ENCODE data around the gene LILRB1. TPM values are rescaled to one million over a fixed set of nuclear protein-coding genes. Genes with fewer than 3 reads are reported as not detected.
"Not testable (repeated sequence)": the region's sequence is repeated elsewhere in the genome, so short reads cannot be mapped to it uniquely, and the experiment has no call there.

Gene LILRB1
- total RNA-seq, 1 donor from 2014 or later: not detected

- Mint-ChIP-seq H3K4me3 (ENCODE audit: unreplicated experiment) (no peak overlapping the region), H3K27me3 (ENCODE audit: low read depth, unreplicated experiment) (no peaks in the 10 kb centered on the region), H3K4me1 (ENCODE audit: low read depth, unreplicated experiment) (no peaks in the 10 kb centered on the region), H3K27ac (ENCODE audit: unreplicated experiment) (no peak overlapping the region), H3K36me3 (ENCODE audit: low read depth, unreplicated experiment) (no peaks in the 10 kb centered on the region), H3K9me3 (ENCODE audit: unreplicated experiment) (peaks cover 14% of the 10 kb centered on the region)
- Histone ChIP-seq H4K20me1 (ENCODE audit: insufficient read depth, low read length) (no peaks in the 10 kb centered on the region), H3K4me2 (ENCODE audit: low read length) (no peak overlapping the region), H3K36me3 (ENCODE audit: insufficient read depth, low read length) (no peaks in the 10 kb centered on the region), H3K4me3 (ENCODE audit: insufficient read depth, low read depth, low read length) (no peak overlapping the region), H3K79me2 (ENCODE audit: insufficient read depth, low read length) (no peaks in the 10 kb centered on the region), H3K9ac (ENCODE audit: low read length) (no peak overlapping the region), H2AFZ (ENCODE audit: low read depth, low read length) (no peak overlapping the region), H3K9me3 (ENCODE audit: insufficient read depth, low read depth, low read length) (peaks cover 3% of the 10 kb centered on the region), H3K27me3 (ENCODE audit: insufficient read depth, low read length) (no peaks in the 10 kb centered on the region), H3K4me1 (ENCODE audit: insufficient read depth, low read length) (no peaks in the 10 kb centered on the region), H3K27ac (ENCODE audit: low read depth, low read length) (no peak overlapping the region)
- no peak for FAIRE-seq
- TF ChIP-seq CTCF (IDR thresholded peaks at IDR 0.05; ENCODE audit: insufficient read depth, low read depth, low read length) (no peak), EZH2 (IDR thresholded peaks at IDR 0.05; ENCODE audit: insufficient read depth, low read length) (no peak)
- DNase-seq (ENCODE audit: low read depth): no peak
These were observed 9.8 kb upstream of the LILRB1 start for GRCh38 chr19:54620464-54620863.

DNA sequence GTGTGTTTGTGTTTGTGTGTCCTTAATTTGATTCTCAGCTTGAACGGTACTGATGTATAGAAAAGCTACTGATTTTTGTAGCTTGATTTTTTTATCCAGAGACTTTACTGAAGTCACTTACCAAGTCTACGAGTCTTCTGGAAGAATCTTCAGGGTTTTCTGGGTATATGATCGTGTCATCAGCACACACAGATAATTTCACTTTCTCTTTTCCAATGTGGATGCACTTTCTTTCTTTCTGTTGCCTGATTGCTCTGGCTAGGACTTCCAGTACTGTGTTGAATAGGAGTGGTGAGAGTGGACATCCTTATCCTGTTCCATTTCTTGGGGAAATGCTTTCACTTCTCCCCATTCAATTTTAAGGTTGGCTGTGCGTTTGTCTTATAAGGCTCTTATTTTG is 7.9 kb upstream of the LILRB1 start:
- Histone ChIP-seq H3K4me3 (ENCODE audit: insufficient read depth, low read depth, low read length) (no peak overlapping the region), H3K27ac (ENCODE audit: low read depth, low read length) (no peak overlapping the region), H3K4me1 (ENCODE audit: insufficient read depth, low read length) (no peaks in the 10 kb centered on the region), H3K79me2 (ENCODE audit: insufficient read depth, low read length) (no peaks in the 10 kb centered on the region), H3K36me3 (ENCODE audit: insufficient read depth, low read length) (no peaks in the 10 kb centered on the region), H3K4me2 (ENCODE audit: low read length) (no peak overlapping the region), H2AFZ (ENCODE audit: low read depth, low read length) (no peak overlapping the region), H3K9ac (ENCODE audit: low read length) (no peak overlapping the region), H4K20me1 (ENCODE audit: insufficient read depth, low read length) (no peaks in the 10 kb centered on the region), H3K9me3 (ENCODE audit: insufficient read depth, low read depth, low read length) (peaks cover 6% of the 10 kb centered on the region), H3K27me3 (ENCODE audit: insufficient read depth, low read length) (no peaks in the 10 kb centered on the region)
- Mint-ChIP-seq H3K4me1 (ENCODE audit: low read depth, unreplicated experiment) (no peaks in the 10 kb centered on the region), H3K36me3 (ENCODE audit: low read depth, unreplicated experiment) (no peaks in the 10 kb centered on the region), H3K4me3 (ENCODE audit: unreplicated experiment) (no peak overlapping the region), H3K27ac (ENCODE audit: unreplicated experiment) (no peak overlapping the region), H3K27me3 (ENCODE audit: low read depth, unreplicated experiment) (no peaks in the 10 kb centered on the region), H3K9me3 (ENCODE audit: unreplicated experiment) (peaks cover 11% of the 10 kb centered on the region)
- FAIRE-seq (no peak), DNase-seq (ENCODE audit: low read depth) (no peak)
- TF ChIP-seq CTCF (IDR thresholded peaks at IDR 0.05; ENCODE audit: insufficient read depth, low read depth, low read length): no peak
- no peak for TF ChIP-seq EZH2 (IDR thresholded peaks at IDR 0.05; ENCODE audit: insufficient read depth, low read length)

DNA sequence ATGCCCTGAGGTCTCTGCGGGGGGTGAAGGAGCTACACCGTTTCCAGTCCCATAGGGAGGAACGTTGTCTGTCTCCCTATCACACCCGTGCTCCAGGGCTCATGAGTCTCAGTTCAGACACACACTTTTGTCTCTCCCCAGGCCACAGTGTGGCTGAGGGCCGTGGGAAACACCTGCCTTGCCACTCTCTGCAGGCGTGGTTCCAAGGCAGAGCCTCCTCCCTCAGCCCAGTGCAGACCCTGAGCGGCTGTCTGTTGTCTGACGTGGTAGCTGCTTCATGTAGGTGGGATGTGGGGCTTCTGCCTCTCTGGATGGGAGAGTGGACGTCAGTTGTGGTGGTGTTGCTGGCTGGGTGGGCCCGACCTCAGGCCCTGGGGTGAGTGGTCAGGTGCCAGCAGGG is 6.0 kb upstream of the LILRB1 start:
- H3K4me3 ChIP-seq (ENCODE audit: insufficient read depth, low read depth, low read length); DNase-seq (ENCODE audit: low read depth); H3K4me3 Mint-ChIP-seq (ENCODE audit: unreplicated experiment); H3K27ac ChIP-seq (ENCODE audit: low read depth, low read length); H3K4me1 ChIP-seq (ENCODE audit: insufficient read depth, low read length); H3K27ac Mint-ChIP-seq (ENCODE audit: unreplicated experiment); H3K36me3 ChIP-seq (ENCODE audit: insufficient read depth, low read length); H3K27me3 ChIP-seq (ENCODE audit: insufficient read depth, low read length); H3K9me3 ChIP-seq (ENCODE audit: insufficient read depth, low read depth, low read length); H3K9ac ChIP-seq (ENCODE audit: low read length); H3K79me2 ChIP-seq (ENCODE audit: insufficient read depth, low read length); H3K36me3 Mint-ChIP-seq (ENCODE audit: low read depth, unreplicated experiment); H2AFZ ChIP-seq (ENCODE audit: low read depth, low read length); H3K4me2 ChIP-seq (ENCODE audit: low read length); H3K4me1 Mint-ChIP-seq (ENCODE audit: low read depth, unreplicated experiment); H3K27me3 Mint-ChIP-seq (ENCODE audit: low read depth, unreplicated experiment); H4K20me1 ChIP-seq (ENCODE audit: insufficient read depth, low read length); FAIRE-seq: not testable (repeated sequence)
- peaks cover 15% of the 10 kb centered on the region for H3K9me3 Mint-ChIP-seq (ENCODE audit: unreplicated experiment)

GRCh38 chr19:54624934-54625730 is 5.2 kb upstream of the LILRB1 start:
- not testable (repeated sequence) for H3K4me1 Mint-ChIP-seq (ENCODE audit: low read depth, unreplicated experiment); H3K4me3 Mint-ChIP-seq (ENCODE audit: unreplicated experiment); H4K20me1 ChIP-seq (ENCODE audit: insufficient read depth, low read length); H3K27me3 Mint-ChIP-seq (ENCODE audit: low read depth, unreplicated experiment); H3K36me3 ChIP-seq (ENCODE audit: insufficient read depth, low read length); FAIRE-seq; H3K36me3 Mint-ChIP-seq (ENCODE audit: low read depth, unreplicated experiment); H3K9me3 ChIP-seq (ENCODE audit: insufficient read depth, low read depth, low read length); DNase-seq (ENCODE audit: low read depth); H3K79me2 ChIP-seq (ENCODE audit: insufficient read depth, low read length); H3K27me3 ChIP-seq (ENCODE audit: insufficient read depth, low read length); H2AFZ ChIP-seq (ENCODE audit: low read depth, low read length); H3K27ac Mint-ChIP-seq (ENCODE audit: unreplicated experiment); H3K4me1 ChIP-seq (ENCODE audit: insufficient read depth, low read length); H3K4me2 ChIP-seq (ENCODE audit: low read length); H3K27ac ChIP-seq (ENCODE audit: low read depth, low read length); H3K9ac ChIP-seq (ENCODE audit: low read length); H3K4me3 ChIP-seq (ENCODE audit: insufficient read depth, low read depth, low read length)
- peaks cover 21% of the 10 kb centered on the region for H3K9me3 Mint-ChIP-seq (ENCODE audit: unreplicated experiment)

All from astrocyte (in vitro differentiated cells and primary cell).